Right renal pelvis (tissue), 4 donors: ENCODE results near the gene RRAGC. TPM values are rescaled to one million over a fixed set of nuclear protein-coding genes. Genes with fewer than 3 reads are reported as not detected.

Experiments used
- DNase-seq, 4 donors: peaks; one replicate each; pipeline ENCODE4 v3.0.0-alpha.2; 2013; ENCODE audit warnings: low read depth in 4 of 4, low spot score in 3 of 4, missing footprints in 1 of 4
- polyA plus RNA-seq, 4 donors: library from polyadenylated mRNA; unstranded; fragments of 120-200 nt; gene quantifications; one replicate each; pipeline ENCODE4 v1.2.1, GENCODE V29; 2013; ENCODE audit not compliant: insufficient read length in 4 of 4

RRAGC gene
- polyA plus RNA-seq, 4 donors = 33.3 to 40.1 (median 39.3) TPM

GRCh38 chr1:38788341-38789336 is 70.9 kb downstream of the RRAGC start:
- no peak for DNase-seq

Other genes starting within 250 kb of the RRAGC start
- 10 to 100 TPM; 31.5 to 38.0 (median 34.1) TPM for gene MYCBP, start 13.6 kb upstream of the RRAGC start, polyA plus RNA-seq
- under 1 TPM in 3 of 4 donors, not detected in 1; 0.10 to 0.39 (median 0.37) TPM for gene GJA9, start 21.8 kb upstream of the RRAGC start, polyA plus RNA-seq
- 1 to 10 TPM; 1.0 to 1.4 (median 1.1) TPM for gene RHBDL2, start 82.1 kb upstream of the RRAGC start, polyA plus RNA-seq
- 100 to 1,000 TPM in 3 of 4 donors, 10 to 100 TPM in 1; 86.2 to 123 (median 116) TPM for gene AKIRIN1, start 131.5 kb upstream of the RRAGC start, polyA plus RNA-seq
- gene NDUFS5, start 166.6 kb upstream of the RRAGC start, polyA plus RNA-seq = 100 to 1,000 TPM; 270 to 313 (median 282) TPM